SU-DHL-6 (cell line): ENCODE results near the gene RBM33.

Experiments used
- EZH2phosphoT487 ChIP-seq: fragments of 200-600 bp; sonication (generic), shearing (Covaris generic); conservative IDR thresholded peaks from 2 replicates; pipeline ENCODE4 v1.6.1; 2018; ENCODE audit warnings: mild to moderate bottlenecking, antibody characterized with exemption, low read length, moderate library complexity, mixed read lengths
- TF ChIP-seq, protein P1 (sequence below): fragments of 200-600 bp; sonication (generic); IDR thresholded peaks from one replicate; pipeline ENCODE4 v1.5.1; 2017; ENCODE audit warnings: antibody characterized with exemption, mild to moderate bottlenecking, low read length, moderate library complexity; ENCODE audit not compliant: insufficient read depth, poor library complexity, severe bottlenecking

DNA sequence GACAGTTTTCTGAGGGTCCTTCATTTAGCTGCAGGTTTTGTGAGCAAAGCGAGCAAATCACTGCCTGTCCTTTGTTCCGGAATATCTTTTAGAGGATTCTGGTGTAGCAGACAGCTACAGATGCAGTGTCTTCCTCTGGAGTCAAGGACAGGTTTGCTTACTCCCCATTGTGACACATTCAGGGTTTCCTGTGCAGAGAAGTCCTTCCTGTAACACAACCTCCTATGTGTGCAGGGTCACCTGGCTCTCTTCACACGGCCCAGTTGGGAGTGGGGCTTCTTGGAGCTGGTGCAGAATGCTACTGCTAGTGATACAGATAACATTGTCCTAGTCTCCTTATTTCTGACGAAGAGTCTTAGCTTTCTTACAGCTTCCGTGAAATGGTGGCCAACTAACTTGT lies 47.9 kb downstream of the RBM33 start:
- TF ChIP-seq, protein P1, sequence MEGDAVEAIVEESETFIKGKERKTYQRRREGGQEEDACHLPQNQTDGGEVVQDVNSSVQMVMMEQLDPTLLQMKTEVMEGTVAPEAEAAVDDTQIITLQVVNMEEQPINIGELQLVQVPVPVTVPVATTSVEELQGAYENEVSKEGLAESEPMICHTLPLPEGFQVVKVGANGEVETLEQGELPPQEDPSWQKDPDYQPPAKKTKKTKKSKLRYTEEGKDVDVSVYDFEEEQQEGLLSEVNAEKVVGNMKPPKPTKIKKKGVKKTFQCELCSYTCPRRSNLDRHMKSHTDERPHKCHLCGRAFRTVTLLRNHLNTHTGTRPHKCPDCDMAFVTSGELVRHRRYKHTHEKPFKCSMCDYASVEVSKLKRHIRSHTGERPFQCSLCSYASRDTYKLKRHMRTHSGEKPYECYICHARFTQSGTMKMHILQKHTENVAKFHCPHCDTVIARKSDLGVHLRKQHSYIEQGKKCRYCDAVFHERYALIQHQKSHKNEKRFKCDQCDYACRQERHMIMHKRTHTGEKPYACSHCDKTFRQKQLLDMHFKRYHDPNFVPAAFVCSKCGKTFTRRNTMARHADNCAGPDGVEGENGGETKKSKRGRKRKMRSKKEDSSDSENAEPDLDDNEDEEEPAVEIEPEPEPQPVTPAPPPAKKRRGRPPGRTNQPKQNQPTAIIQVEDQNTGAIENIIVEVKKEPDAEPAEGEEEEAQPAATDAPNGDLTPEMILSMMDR, result no peak
- TF ChIP-seq EZH2phosphoT487, result no peak
